Esophagus squamous epithelium (tissue), 5 donors: ENCODE results near the gene MGST2. TPM values are rescaled to one million over a fixed set of nuclear protein-coding genes. Genes with fewer than 3 reads are reported as not detected.

ENCODE experiments used
- DNase-seq: peaks from one replicate; lab custom pipeline; 2025; lab: John Stamatoyannopoulos, UW
- H3K27ac ChIP-seq, 4 donors: fragments of 200-600 bp; sonication (generic); one replicate each; pipeline ENCODE4 v1.5.1; 2016 to 2019; ENCODE audit warnings: mild to moderate bottlenecking in 1 of 4
- H3K27me3 ChIP-seq, 4 donors: fragments of 200-600 bp; sonication (generic); 1 replicate in 3 of 4; 2 replicates in 1 of 4; pipeline versions ENCODE4 v1.5.1 to v1.6.0; 2017 to 2021; ENCODE audit warnings: antibody characterized with exemption in 1 of 4
- H3K36me3 ChIP-seq, 3 donors: fragments of 200-600 bp; sonication (generic); one replicate each; pipeline ENCODE4 v1.5.1; 2016 to 2019
- H3K4me1 ChIP-seq, 3 donors: fragments of 200-600 bp; sonication (generic); one replicate each; pipeline ENCODE4 v1.5.1; 2017 to 2019
- H3K4me3 ChIP-seq, 4 donors: fragments of 200-600 bp; sonication (generic); 1 replicate in 3 of 4; 2 replicates in 1 of 4; pipeline ENCODE4 v1.5.1; 2016 to 2019; ENCODE audit warnings: mild to moderate bottlenecking in 2 of 4, moderate library complexity in 1 of 4
- H3K9me3 ChIP-seq, 3 donors: fragments of 200-600 bp; sonication (generic); one replicate each; pipeline ENCODE4 v1.5.1; 2016 to 2019
- CTCF ChIP-seq, 6 experiments: fragments of 450-650 bp in 4 of 6; fragments of 200-600 bp in 2 of 6; sonication (generic) in 2 of 6; IDR thresholded peaks; one replicate each; pipeline ENCODE4 v1.5.1; 2016 to 2019; ENCODE audit warnings: antibody characterized with exemption in 6 of 6, mild to moderate bottlenecking in 4 of 6, moderate library complexity in 4 of 6
- POLR2A ChIP-seq, 4 donors: fragments of 450-650 bp; IDR thresholded peaks; one replicate each; pipeline ENCODE4 v1.6.1; 2017; ENCODE audit warnings: antibody characterized with exemption in 4 of 4, mild to moderate bottlenecking in 4 of 4, moderate library complexity in 3 of 4
- WGBS, 2 donors: methylation state at CpG; one replicate each; pipeline ENCODE4 v1.1.5; 2018; 5-methylcytosine and 5-hydroxymethylcytosine counted together
- intact Hi-C: fragments of 100-400 bp; cut with DNase I; formaldehyde crosslinking; loops from one replicate; pipeline ENCODE4 v1.15.0; 2022
- total RNA-seq, 4 donors: library from RNA; depleted of rRNA; stranded (reverse); fragments of >200 nt; gene quantifications; one replicate each; pipeline ENCODE4 v1.1.0, GENCODE V29; 2016
- donor health status: DM: yes; HTN: yes; CAD: no.

The MGST2 gene
- total RNA-seq, 4 donors from 2014 or later: 105 to 209 (median 158) TPM

- TF ChIP-seq POLR2A (IDR thresholded peaks at IDR 0.05) (no peak), CTCF (IDR thresholded peaks at IDR 0.05) (no peak)
These were observed 21.4 kb downstream of the MGST2 start for GRCh38 chr4:139686988-139687387.

GRCh38 chr4:139689093-139689722, 23.6 kb downstream of the MGST2 start:
- DNase-seq: no peak
- Histone ChIP-seq H3K9me3 (no peaks in the 10 kb centered on the region), H3K36me3 (peaks cover 0 to 87% (median 7%) of the 10 kb centered on the region in 3 donors), H3K27ac (no peak overlapping the region), H3K27me3 (no peaks in the 10 kb centered on the region), H3K4me3 (no peak overlapping the region), H3K4me1 (peaks cover 0 to 58% (median 11%) of the 10 kb centered on the region in 3 donors)
- WGBS, 2 donors: 84 to 91% methylated on average over 5 to 6 of the region's 6 CpGs
- intact Hi-C loops: no loop called here
- TF ChIP-seq POLR2A (IDR thresholded peaks at IDR 0.05) (no peak), CTCF (IDR thresholded peaks at IDR 0.05) (no peak)

More at GRCh38 chr4:139686988-139687387, 21.4 kb downstream of the MGST2 start:
- Histone ChIP-seq H3K4me3 (no peak overlapping the region), H3K27me3 (no peaks in the 10 kb centered on the region), H3K9me3 (no peaks in the 10 kb centered on the region), H3K27ac (peak overlapping the region in 3 of 4 donors; percentile 19 to 35 (median 26)), H3K4me1 (peaks cover 15 to 73% (median 23%) of the 10 kb centered on the region in 3 donors), H3K36me3 (peaks cover 0 to 69% (median 7%) of the 10 kb centered on the region in 3 donors)
- no peak for DNase-seq
- intact Hi-C loops: no loop called here
- 76 to 83% methylated on average over 3 of the region's 3 CpGs for WGBS, 2 donors

DNA sequence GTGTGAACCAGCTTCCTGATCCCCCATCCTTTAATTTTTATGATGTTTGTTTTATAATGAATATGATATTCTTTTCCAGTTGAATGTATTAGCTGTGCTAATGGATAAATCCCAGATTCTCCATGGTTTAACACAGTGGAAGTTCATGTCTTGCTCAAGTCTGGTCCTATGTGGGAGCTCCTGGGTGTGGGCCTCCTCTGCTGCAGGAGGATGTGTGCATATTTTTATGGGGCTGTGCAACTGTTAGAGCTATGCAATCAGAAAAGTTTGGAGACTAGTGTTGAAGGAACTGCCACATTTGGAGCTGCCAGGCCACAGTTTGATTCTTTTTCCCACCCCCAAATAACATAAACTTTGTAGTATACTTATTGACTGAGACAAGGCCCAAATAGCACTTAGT, 24.8 kb downstream of the MGST2 start:
- Histone ChIP-seq H3K4me1 (peaks cover 0 to 46% (median 8%) of the 10 kb centered on the region in 3 donors), H3K4me3 (no peak overlapping the region), H3K27me3 (no peaks in the 10 kb centered on the region), H3K9me3 (no peaks in the 10 kb centered on the region), H3K36me3 (peaks cover 0 to 86% (median 0%) of the 10 kb centered on the region in 3 donors), H3K27ac (no peak overlapping the region)
- TF ChIP-seq CTCF (IDR thresholded peaks at IDR 0.05) (no peak), POLR2A (IDR thresholded peaks at IDR 0.05) (no peak)
- no peak for DNase-seq
- intact Hi-C loops: no loop called here

DNA sequence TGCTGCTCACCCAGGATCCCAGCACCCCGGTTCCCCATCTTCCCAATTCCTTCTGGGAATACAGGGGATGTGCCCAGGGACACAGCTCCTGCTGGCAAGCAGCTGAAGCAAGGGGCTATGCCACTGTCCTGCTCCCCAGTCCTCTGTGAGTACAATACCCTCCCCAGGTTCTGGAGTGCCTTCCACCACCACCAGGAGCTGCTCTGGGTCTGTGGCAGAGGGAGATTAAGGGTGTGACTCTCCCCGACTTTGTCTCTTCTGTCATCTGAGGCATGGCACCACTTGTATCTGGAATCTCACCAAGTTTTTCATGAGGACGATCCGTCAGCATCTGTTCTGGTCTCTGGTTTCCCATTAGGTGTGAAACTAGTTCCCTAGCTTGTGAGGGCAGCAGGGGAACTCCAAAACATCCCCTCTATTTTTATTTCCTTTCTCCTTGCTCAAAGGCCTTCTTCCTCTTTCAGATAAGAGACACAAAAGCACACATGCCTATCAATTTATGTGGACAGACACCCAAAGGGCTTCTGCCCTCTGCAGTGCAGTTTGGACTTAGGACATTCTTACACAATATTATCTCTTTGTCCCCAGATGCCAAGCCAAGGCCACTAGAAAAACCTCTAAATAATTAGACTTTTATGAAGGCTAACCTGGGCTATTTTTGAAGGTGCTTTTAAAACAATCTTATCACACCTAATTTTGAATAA, 26.8 kb downstream of the MGST2 start:
- Histone ChIP-seq H3K27me3 (no peaks in the 10 kb centered on the region), H3K9me3 (no peaks in the 10 kb centered on the region), H3K27ac (peak overlapping the region in 2 of 4 donors; percentile 1 to 31), H3K4me3 (no peak overlapping the region), H3K36me3 (peaks cover 0 to 89% (median 0%) of the 10 kb centered on the region in 3 donors), H3K4me1 (peaks cover 0 to 33% (median 8%) of the 10 kb centered on the region in 3 donors)
- 25 to 41% methylated on average over 3 to 4 of the region's 4 CpGs for WGBS, 2 donors
- TF ChIP-seq CTCF (IDR thresholded peaks at IDR 0.05): peak in 3 of 6 experiments; percentile 40 to 66 (median 44)
- no peak for TF ChIP-seq POLR2A (IDR thresholded peaks at IDR 0.05)
- intact Hi-C loops: no loop called here
- no peak for DNase-seq

DNA sequence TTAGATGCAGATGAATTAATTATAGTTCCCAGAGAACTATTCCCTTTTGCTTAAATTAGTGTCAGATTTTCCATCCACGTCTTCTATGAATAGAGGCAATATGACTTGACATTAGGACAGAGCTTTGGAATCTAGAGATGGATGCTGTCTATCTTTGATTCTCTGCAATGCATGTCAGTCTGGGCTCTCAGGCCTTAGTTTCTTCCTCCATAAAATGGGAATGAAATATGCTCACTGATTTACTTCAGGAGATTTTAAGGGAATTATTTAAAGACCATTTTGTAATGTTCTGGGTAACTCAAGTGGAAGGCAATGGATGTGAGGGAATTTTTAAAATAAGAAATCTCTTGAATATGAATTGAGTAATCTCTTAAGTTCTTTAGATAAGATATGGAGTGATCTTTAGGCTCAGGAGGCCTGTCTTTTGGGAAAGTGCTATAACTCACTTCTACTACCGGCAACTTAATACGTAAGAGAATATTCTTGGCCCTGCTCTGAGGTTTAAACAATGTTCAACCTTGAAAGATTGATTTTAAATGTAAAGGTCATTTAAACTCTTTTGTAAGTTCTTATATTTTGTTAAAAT, 29.0 kb downstream of the MGST2 start:
- Histone ChIP-seq H3K9me3 (no peaks in the 10 kb centered on the region), H3K36me3 (peaks cover 0 to 90% (median 0%) of the 10 kb centered on the region in 3 donors), H3K4me3 (no peak overlapping the region), H3K27me3 (no peaks in the 10 kb centered on the region), H3K4me1 (peaks cover 0 to 19% (median 8%) of the 10 kb centered on the region in 3 donors), H3K27ac (no peak overlapping the region)
- WGBS, 2 donors: 92 to 94% methylated on average over 3 of the region's 3 CpGs
- no peak for DNase-seq
- TF ChIP-seq POLR2A (IDR thresholded peaks at IDR 0.05) (no peak), CTCF (IDR thresholded peaks at IDR 0.05) (no peak)
- intact Hi-C loops: no loop called here
